Motor neuron (in vitro differentiated cells): Measurements from ENCODE around the gene PLA1A. TPM values are rescaled to one million over a fixed set of nuclear protein-coding genes. Genes with fewer than 3 reads are reported as not detected.
A peak's percentile ranks its signal among the peaks of the same experiment; 100 is the strongest.
"Not testable (repeated sequence)": the region's sequence is repeated elsewhere in the genome, so short reads cannot be mapped to it uniquely, and the experiment has no call there.

Experiments
- ATAC-seq, 8 experiments: fragments of 200-7000 bp; cut with Tn5 transposase; replicated peaks in 6 of 8; 2 replicates each; pipeline ENCODE4 v1.8.0; 2021; ENCODE audit warnings: mild to moderate bottlenecking in 8 of 8, moderate library complexity in 8 of 8
- H3K27ac ChIP-seq, 2 donors: fragments of 250-450 bp; sonication (Bioruptor Pico); 2 replicates each; pipeline ENCODE4 v1.9.0; 2021; ENCODE audit warnings: antibody characterized with exemption in 2 of 2, mild to moderate bottlenecking in 2 of 2, moderate library complexity in 1 of 2
- H3K4me1 ChIP-seq, 2 donors: fragments of 250-450 bp; sonication (Bioruptor Pico); replicated peaks in 1 of 2; 2 replicates each; pipeline ENCODE4 v1.6.1; 2021; ENCODE audit warnings: antibody characterized with exemption in 2 of 2, mild to moderate bottlenecking in 2 of 2, moderate library complexity in 1 of 2
- H3K4me3 ChIP-seq, 5 donors: fragments of 250-450 bp; sonication (Bioruptor Pico); 2 replicates each; pipeline ENCODE4 v1.9.0; 2021; ENCODE audit warnings: antibody characterized with exemption in 5 of 5, mild to moderate bottlenecking in 5 of 5, moderate library complexity in 4 of 5
- WGBS, 10 experiments: fragments of 450-650 bp; shearing (Covaris generic); methylation state at CpG; one replicate each; pipeline ENCODE4 v1.0.0; 2022; 5-methylcytosine and 5-hydroxymethylcytosine counted together
- in situ Hi-C, 9 experiments: fragments of 400-800 bp; cut with MboI; loops; one replicate each; pipeline ENCODE4 v1.15.0; 2021; ENCODE audit warnings: low sequenced_read_pairs in 9 of 9, low pct_unique_long_range_greater_than_20kb in 2 of 9; ENCODE audit not compliant: unreplicated experiment in 9 of 9
- total RNA-seq, 8 experiments: library from RNA; unstranded; fragments of 300-600 nt; gene quantifications; 2 replicates each; pipeline versions ENCODE4 v1.2.3 to v1.2.4, GENCODE V29; 2022

Gene PLA1A
- total RNA-seq, 8 experiments from 2014 or later = 0.93 TPM; not detected in 7

- Histone ChIP-seq H3K4me3 (no peak within 1 kb of the TSS), H3K4me1 (no peaks in the 10 kb centered on the region), H3K27ac (no peak within 1 kb of the TSS)
- 0 to 60% (median 22%) methylated on average over 1 to 5 of the region's 7 CpGs; no CpG with 5 or more reads in 3 of the 10 experiments for WGBS, 10 experiments
- ATAC-seq = peak in 4 of 8 experiments; percentile 38 to 90 (median 80)
- in situ Hi-C loops = no loop called here
Measured at GRCh38 chr3:119559441-119559963, 38.2 kb upstream of the PLA1A start, which contains the start of gene CD80. TSS of gene CD80 (minus strand) at chr3:119559614. CDS start at chr3:119557728, 1,886 bp downstream.

GRCh38 chr3:119560160-119560559 lies 37.5 kb upstream of the PLA1A start:
- in situ Hi-C loops = no loop called here
- 80 to 93% (median 84%) methylated on average over 2 to 3 of the region's 5 CpGs; no CpG with 5 or more reads in 4 of the 10 experiments for WGBS, 10 experiments
- no peak overlapping the region for H3K4me3 ChIP-seq
- no peaks in the 10 kb centered on the region for H3K4me1 ChIP-seq
- ATAC-seq = no peak
- H3K27ac ChIP-seq = no peak overlapping the region

- WGBS, 10 experiments = 66 to 93% (median 71%) methylated on average over 1 to 6 of the region's 6 CpGs; no CpG with 5 or more reads in 1 of the 10 experiments
- ATAC-seq = no peak
- H3K4me1 ChIP-seq = no peaks in the 10 kb centered on the region
- no peak overlapping the region for H3K27ac ChIP-seq
- no peak overlapping the region for H3K4me3 ChIP-seq
- in situ Hi-C loops = no loop called here
Measured at GRCh38 chr3:119562307-119562961, 35.3 kb upstream of the PLA1A start.

- no CpG with 5 or more reads among the region's 2 CpGs for WGBS, 10 experiments
- ATAC-seq, H3K4me3 ChIP-seq, in situ Hi-C loops, H3K4me1 ChIP-seq, H3K27ac ChIP-seq: not testable (repeated sequence)
Measured at GRCh38 chr3:119563334-119563733, 34.4 kb upstream of the PLA1A start.

- 62 to 100% (median 83%) methylated on average over 1 to 3 of the region's 4 CpGs; no CpG with 5 or more reads in 5 of the 10 experiments for WGBS, 10 experiments
- Histone ChIP-seq H3K4me3 (no peak overlapping the region), H3K4me1 (no peaks in the 10 kb centered on the region), H3K27ac (no peak overlapping the region)
- no peak for ATAC-seq
- in situ Hi-C loops = no loop called here
Measured at GRCh38 chr3:119569156-119569555, 28.5 kb upstream of the PLA1A start.

GRCh38 chr3:119570229-119570628 lies 27.5 kb upstream of the PLA1A start:
- Histone ChIP-seq H3K27ac (no peak overlapping the region), H3K4me3 (no peak overlapping the region), H3K4me1 (no peaks in the 10 kb centered on the region)
- 33 to 100% (median 83%) methylated on average over 1 to 5 of the region's 5 CpGs for WGBS, 10 experiments
- no peak for ATAC-seq
- in situ Hi-C loops = no loop called here

- H3K4me3 ChIP-seq = no peak overlapping the region
- no peaks in the 10 kb centered on the region for H3K4me1 ChIP-seq
- in situ Hi-C loops = no loop called here
- no peak overlapping the region for H3K27ac ChIP-seq
- ATAC-seq = no peak
- 86 to 100% (median 100%) methylated on average over 1 of the region's 1 CpG; no CpG with 5 or more reads in 6 of the 10 experiments for WGBS, 10 experiments
Measured at GRCh38 chr3:119571230-119571629, 26.5 kb upstream of the PLA1A start.

GRCh38 chr3:119571688-119572087 lies 26.0 kb upstream of the PLA1A start:
- WGBS, 10 experiments = 47 to 100% (median 80%) methylated on average over 1 to 4 of the region's 5 CpGs
- no peaks in the 10 kb centered on the region for H3K4me1 ChIP-seq
- in situ Hi-C loops = no loop called here
- no peak overlapping the region for H3K27ac ChIP-seq
- no peak overlapping the region for H3K4me3 ChIP-seq
- ATAC-seq = no peak

- Histone ChIP-seq H3K4me3 (no peak overlapping the region), H3K4me1 (peaks cover 2 to 5% of the 10 kb centered on the region in 2 donors), H3K27ac (no peak overlapping the region)
- ATAC-seq = no peak
- in situ Hi-C loops = no loop called here
Measured at GRCh38 chr3:119575507-119575906, 22.2 kb upstream of the PLA1A start.

GRCh38 chr3:119579366-119580066 lies 18.2 kb upstream of the PLA1A start, which contains the start of gene ADPRH:
TSS of gene ADPRH (plus strand) at chr3:119579492. CDS start at chr3:119582170, 2,678 bp downstream.
- H3K27ac ChIP-seq = no peak within 1 kb of the TSS
- in situ Hi-C loops = no loop called here
- WGBS, 10 experiments = 4 to 60% (median 20%) methylated on average over 1 to 28 of the region's 68 CpGs; no CpG with 5 or more reads in 3 of the 10 experiments

GRCh38 chr3:119580067-119580760 lies 17.5 kb upstream of the PLA1A start:
- in situ Hi-C loops = no loop called here
- Histone ChIP-seq H3K4me1 (peaks cover 2 to 5% of the 10 kb centered on the region in 2 donors), H3K27ac (no peak overlapping the region), H3K4me3 (peak overlapping the region; percentile 38 to 53 (median 42))
- ATAC-seq = peak; percentile 31 to 56 (median 46)
- 3 to 100% (median 16%) methylated on average over 1 to 6 of the region's 16 CpGs; no CpG with 5 or more reads in 3 of the 10 experiments for WGBS, 10 experiments

More at GRCh38 chr3:119579366-119580066, 18.2 kb upstream of the PLA1A start, which contains the start of gene ADPRH:
- ATAC-seq = peak; percentile 93 to 99 (median 98)
- peak within 1 kb of the TSS; percentile 38 to 53 (median 42) for H3K4me3 ChIP-seq
- peaks cover 2 to 5% of the 10 kb centered on the region in 2 donors for H3K4me1 ChIP-seq

- no peak for ATAC-seq
- Histone ChIP-seq H3K4me1 (peaks cover 2 to 5% of the 10 kb centered on the region in 2 donors), H3K4me3 (no peak overlapping the region), H3K27ac (no peak overlapping the region)
- 80 to 100% (median 100%) methylated on average over 1 to 4 of the region's 6 CpGs; no CpG with 5 or more reads in 5 of the 10 experiments for WGBS, 10 experiments
- in situ Hi-C loops = no loop called here
Measured at GRCh38 chr3:119582178-119582577, 15.5 kb upstream of the PLA1A start.

GRCh38 chr3:119585208-119585607 lies 12.5 kb upstream of the PLA1A start:
- no peak overlapping the region for H3K27ac ChIP-seq
- 80 to 100% (median 88%) methylated on average over 1 to 9 of the region's 10 CpGs; no CpG with 5 or more reads in 3 of the 10 experiments for WGBS, 10 experiments
- no peak overlapping the region for H3K4me3 ChIP-seq
- no peak for ATAC-seq
- in situ Hi-C loops = no loop called here
- no peaks in the 10 kb centered on the region for H3K4me1 ChIP-seq
